Measurements from ENCODE around the gene FAM24B. TPM values are rescaled to one million over a fixed set of nuclear protein-coding genes. Genes with fewer than 3 reads are reported as not detected.
"Not testable (repeated sequence)": the region's sequence is repeated elsewhere in the genome, so short reads cannot be mapped to it uniquely, and the experiment has no call there.

FAM24B gene
- total RNA-seq, 1 donor from 2014 or later, result 2.6 TPM

- H3K27me3 Mint-ChIP-seq (ENCODE audit: low read depth, unreplicated experiment), result peaks cover 7% of the 10 kb centered on the region
- peaks cover 4% of the 10 kb centered on the region for H3K9me3 Mint-ChIP-seq (ENCODE audit: unreplicated experiment)
- Histone ChIP-seq H3K4me1 (ENCODE audit: insufficient read depth, low read length) (peaks cover 7% of the 10 kb centered on the region), H3K79me2 (ENCODE audit: insufficient read depth, low read length) (peaks cover 57% of the 10 kb centered on the region), H3K4me2 (ENCODE audit: low read length) (no peak overlapping the region), H3K9ac (ENCODE audit: low read length) (no peak overlapping the region), H3K36me3 (ENCODE audit: insufficient read depth, low read length) (no peaks in the 10 kb centered on the region), H3K9me3 (ENCODE audit: insufficient read depth, low read depth, low read length) (no peaks in the 10 kb centered on the region), H2AFZ (ENCODE audit: low read depth, low read length) (no peak overlapping the region), H3K4me3 (ENCODE audit: insufficient read depth, low read depth, low read length) (no peak overlapping the region), H3K27ac (ENCODE audit: low read depth, low read length) (no peak overlapping the region), H3K27me3 (ENCODE audit: insufficient read depth, low read length) (no peaks in the 10 kb centered on the region), H4K20me1 (ENCODE audit: insufficient read depth, low read length) (no peaks in the 10 kb centered on the region)
- FAIRE-seq (no peak), DNase-seq (ENCODE audit: low read depth) (no peak)
- no peak for TF ChIP-seq CTCF (IDR thresholded peaks at IDR 0.05; ENCODE audit: insufficient read depth, low read depth, low read length)
- TF ChIP-seq EZH2 (IDR thresholded peaks at IDR 0.05; ENCODE audit: insufficient read depth, low read length), result no peak
- H3K4me3 Mint-ChIP-seq (ENCODE audit: unreplicated experiment), result no peak overlapping the region
- no peaks in the 10 kb centered on the region for H3K36me3 Mint-ChIP-seq (ENCODE audit: low read depth, unreplicated experiment)
- H3K4me1 Mint-ChIP-seq (ENCODE audit: low read depth, unreplicated experiment), result no peaks in the 10 kb centered on the region
- H3K27ac Mint-ChIP-seq (ENCODE audit: unreplicated experiment), result no peak overlapping the region
Measured at GRCh38 chr10:122876467-122876855, 2.9 kb downstream of the FAM24B start.

- Histone ChIP-seq H3K4me1 (ENCODE audit: insufficient read depth, low read length) (peaks cover 7% of the 10 kb centered on the region), H3K4me2 (ENCODE audit: low read length) (no peak overlapping the region), H3K4me3 (ENCODE audit: insufficient read depth, low read depth, low read length) (no peak overlapping the region), H2AFZ (ENCODE audit: low read depth, low read length) (no peak overlapping the region), H3K36me3 (ENCODE audit: insufficient read depth, low read length) (no peaks in the 10 kb centered on the region), H3K27ac (ENCODE audit: low read depth, low read length) (no peak overlapping the region), H4K20me1 (ENCODE audit: insufficient read depth, low read length) (no peaks in the 10 kb centered on the region), H3K79me2 (ENCODE audit: insufficient read depth, low read length) (peaks cover 57% of the 10 kb centered on the region), H3K9me3 (ENCODE audit: insufficient read depth, low read depth, low read length) (no peaks in the 10 kb centered on the region), H3K27me3 (ENCODE audit: insufficient read depth, low read length) (no peaks in the 10 kb centered on the region), H3K9ac (ENCODE audit: low read length) (no peak overlapping the region)
- peaks cover 7% of the 10 kb centered on the region for H3K27me3 Mint-ChIP-seq (ENCODE audit: low read depth, unreplicated experiment)
- TF ChIP-seq CTCF (IDR thresholded peaks at IDR 0.05; ENCODE audit: insufficient read depth, low read depth, low read length) (no peak), EZH2 (IDR thresholded peaks at IDR 0.05; ENCODE audit: insufficient read depth, low read length) (no peak)
- DNase-seq (ENCODE audit: low read depth) (no peak), FAIRE-seq (no peak)
- H3K4me3 Mint-ChIP-seq (ENCODE audit: unreplicated experiment), result no peak overlapping the region
- no peak overlapping the region for H3K27ac Mint-ChIP-seq (ENCODE audit: unreplicated experiment)
- no peaks in the 10 kb centered on the region for H3K4me1 Mint-ChIP-seq (ENCODE audit: low read depth, unreplicated experiment)
- H3K9me3 Mint-ChIP-seq (ENCODE audit: unreplicated experiment), result peaks cover 4% of the 10 kb centered on the region
- H3K36me3 Mint-ChIP-seq (ENCODE audit: low read depth, unreplicated experiment), result no peaks in the 10 kb centered on the region
Measured at GRCh38 chr10:122875843-122876466, 3.4 kb downstream of the FAM24B start.

GRCh38 chr10:122871947-122872346 lies 7.4 kb downstream of the FAM24B start:
- not testable (repeated sequence) for H3K4me3 ChIP-seq (ENCODE audit: insufficient read depth, low read depth, low read length); H2AFZ ChIP-seq (ENCODE audit: low read depth, low read length); H3K4me2 ChIP-seq (ENCODE audit: low read length); H3K27ac ChIP-seq (ENCODE audit: low read depth, low read length); H3K27me3 Mint-ChIP-seq (ENCODE audit: low read depth, unreplicated experiment); H3K27me3 ChIP-seq (ENCODE audit: insufficient read depth, low read length); H4K20me1 ChIP-seq (ENCODE audit: insufficient read depth, low read length); H3K36me3 ChIP-seq (ENCODE audit: insufficient read depth, low read length); H3K27ac Mint-ChIP-seq (ENCODE audit: unreplicated experiment); H3K9me3 ChIP-seq (ENCODE audit: insufficient read depth, low read depth, low read length); DNase-seq (ENCODE audit: low read depth); H3K9ac ChIP-seq (ENCODE audit: low read length); H3K4me1 ChIP-seq (ENCODE audit: insufficient read depth, low read length); H3K4me3 Mint-ChIP-seq (ENCODE audit: unreplicated experiment); FAIRE-seq; H3K36me3 Mint-ChIP-seq (ENCODE audit: low read depth, unreplicated experiment); H3K4me1 Mint-ChIP-seq (ENCODE audit: low read depth, unreplicated experiment)
- H3K79me2 ChIP-seq (ENCODE audit: insufficient read depth, low read length), result peaks cover 34% of the 10 kb centered on the region
- peaks cover 12% of the 10 kb centered on the region for H3K9me3 Mint-ChIP-seq (ENCODE audit: unreplicated experiment)

GRCh38 chr10:122868768-122869167 lies 10.6 kb downstream of the FAM24B start:
- H3K4me3 Mint-ChIP-seq (ENCODE audit: unreplicated experiment); H3K4me2 ChIP-seq (ENCODE audit: low read length); H3K36me3 Mint-ChIP-seq (ENCODE audit: low read depth, unreplicated experiment); H3K4me3 ChIP-seq (ENCODE audit: insufficient read depth, low read depth, low read length); FAIRE-seq; H3K4me1 Mint-ChIP-seq (ENCODE audit: low read depth, unreplicated experiment); H3K9me3 ChIP-seq (ENCODE audit: insufficient read depth, low read depth, low read length); H2AFZ ChIP-seq (ENCODE audit: low read depth, low read length); H3K27ac ChIP-seq (ENCODE audit: low read depth, low read length); H3K27ac Mint-ChIP-seq (ENCODE audit: unreplicated experiment); H3K27me3 ChIP-seq (ENCODE audit: insufficient read depth, low read length); DNase-seq (ENCODE audit: low read depth); H4K20me1 ChIP-seq (ENCODE audit: insufficient read depth, low read length); H3K27me3 Mint-ChIP-seq (ENCODE audit: low read depth, unreplicated experiment); H3K9ac ChIP-seq (ENCODE audit: low read length); H3K36me3 ChIP-seq (ENCODE audit: insufficient read depth, low read length): not testable (repeated sequence)
- Histone ChIP-seq H3K79me2 (ENCODE audit: insufficient read depth, low read length) (peaks cover 31% of the 10 kb centered on the region), H3K4me1 (ENCODE audit: insufficient read depth, low read length) (peaks cover 11% of the 10 kb centered on the region)
- H3K9me3 Mint-ChIP-seq (ENCODE audit: unreplicated experiment), result peaks cover 16% of the 10 kb centered on the region
